Fibroblast of villous mesenchyme (primary cell): ENCODE results near the gene KIF3B. TPM values are rescaled to one million over a fixed set of nuclear protein-coding genes. Genes with fewer than 3 reads are reported as not detected.
A peak's percentile ranks its signal among the peaks of the same experiment; 100 is the strongest.
"Not testable (repeated sequence)": the region's sequence is repeated elsewhere in the genome, so short reads cannot be mapped to it uniquely, and the experiment has no call there.

ENCODE experiments used
- DNase-seq: peaks from one replicate; pipeline ENCODE4 v3.0.0-alpha.2; 2010; ENCODE audit warnings: low read depth
- H3K4me3 ChIP-seq: 2 replicates; pipeline ENCODE4 v1.5.1; 2011; ENCODE audit warnings: low read depth, mild to moderate bottlenecking, low read length
- total RNA-seq: library from RNA; depleted of rRNA; stranded (reverse); fragments of >200 nt; gene quantifications from 2 replicates; pipeline ENCODE4 v1.2.3, GENCODE V29; 2012
- TF ChIP-seq, protein P1 (sequence below): IDR thresholded peaks from 2 replicates; pipeline ENCODE4 v1.5.1; 2012; ENCODE audit warnings: low read depth, mild to moderate bottlenecking, low read length; ENCODE audit not compliant: insufficient read depth

The KIF3B gene
- total RNA-seq, 1 donor: 24.2 TPM

- TF ChIP-seq, protein P1, sequence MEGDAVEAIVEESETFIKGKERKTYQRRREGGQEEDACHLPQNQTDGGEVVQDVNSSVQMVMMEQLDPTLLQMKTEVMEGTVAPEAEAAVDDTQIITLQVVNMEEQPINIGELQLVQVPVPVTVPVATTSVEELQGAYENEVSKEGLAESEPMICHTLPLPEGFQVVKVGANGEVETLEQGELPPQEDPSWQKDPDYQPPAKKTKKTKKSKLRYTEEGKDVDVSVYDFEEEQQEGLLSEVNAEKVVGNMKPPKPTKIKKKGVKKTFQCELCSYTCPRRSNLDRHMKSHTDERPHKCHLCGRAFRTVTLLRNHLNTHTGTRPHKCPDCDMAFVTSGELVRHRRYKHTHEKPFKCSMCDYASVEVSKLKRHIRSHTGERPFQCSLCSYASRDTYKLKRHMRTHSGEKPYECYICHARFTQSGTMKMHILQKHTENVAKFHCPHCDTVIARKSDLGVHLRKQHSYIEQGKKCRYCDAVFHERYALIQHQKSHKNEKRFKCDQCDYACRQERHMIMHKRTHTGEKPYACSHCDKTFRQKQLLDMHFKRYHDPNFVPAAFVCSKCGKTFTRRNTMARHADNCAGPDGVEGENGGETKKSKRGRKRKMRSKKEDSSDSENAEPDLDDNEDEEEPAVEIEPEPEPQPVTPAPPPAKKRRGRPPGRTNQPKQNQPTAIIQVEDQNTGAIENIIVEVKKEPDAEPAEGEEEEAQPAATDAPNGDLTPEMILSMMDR: no peak
- peak; percentile 38 for DNase-seq
- no peak overlapping the region for H3K4me3 ChIP-seq
These were observed 91.5 kb downstream of the KIF3B start for GRCh38 chr20:32368925-32369324.

- DNase-seq: no peak
- H3K4me3 ChIP-seq: no peak overlapping the region
- TF ChIP-seq, protein P1: no peak
These were observed 93.4 kb downstream of the KIF3B start for GRCh38 chr20:32370897-32371296.

DNA sequence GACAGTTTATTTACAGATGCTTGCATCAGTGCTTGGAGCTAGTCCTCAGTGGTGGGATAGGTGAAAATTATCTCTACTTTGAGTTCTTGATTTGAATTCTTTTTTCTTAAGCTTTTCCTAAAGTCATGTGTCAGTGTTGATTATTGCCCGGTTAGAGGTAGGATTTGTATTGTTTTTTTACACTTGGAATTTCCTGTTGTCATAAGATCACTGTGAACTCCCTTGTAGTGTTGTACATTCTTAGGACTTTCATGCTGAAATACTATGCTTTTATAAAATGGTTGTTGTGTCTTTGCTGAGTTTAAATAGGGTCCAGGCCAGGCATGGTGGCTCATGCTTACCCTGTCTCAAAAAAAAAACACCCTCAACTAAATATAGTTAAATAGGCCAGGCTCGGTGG lies 101.0 kb downstream of the KIF3B start:
- TF ChIP-seq, protein P1: no peak
- H3K4me3 ChIP-seq: no peak overlapping the region
- DNase-seq: peak; percentile 53

- not testable (repeated sequence) for H3K4me3 ChIP-seq, DNase-seq
These were observed 102.6 kb downstream of the KIF3B start for GRCh38 chr20:32380037-32380436.

DNA sequence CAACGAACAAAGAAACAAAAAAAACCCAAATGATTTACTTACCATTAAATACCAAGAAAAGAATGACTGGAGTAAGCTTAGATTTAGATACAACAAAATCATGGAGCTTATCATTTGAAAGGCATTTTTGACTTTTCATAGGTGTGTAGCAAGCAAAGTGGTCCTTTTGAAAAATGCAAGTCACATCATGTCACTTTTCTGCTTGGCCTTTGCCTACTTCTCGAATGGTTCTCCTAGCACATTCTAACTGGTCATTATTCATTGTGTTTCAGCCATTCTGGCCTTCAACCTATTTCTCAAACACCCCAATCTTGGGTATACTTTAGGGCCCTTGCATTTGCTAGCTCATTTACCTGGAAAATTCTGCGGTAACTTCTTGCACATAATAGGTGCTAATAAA lies 103.3 kb downstream of the KIF3B start:
- H3K4me3 ChIP-seq: no peak overlapping the region
- TF ChIP-seq, protein P1: no peak
- no peak for DNase-seq

GRCh38 chr20:32382102-32382950 lies 104.9 kb downstream of the KIF3B start:
- no peak overlapping the region for H3K4me3 ChIP-seq
- TF ChIP-seq, protein P1: no peak
- no peak for DNase-seq

GRCh38 chr20:32383441-32383840 lies 106.0 kb downstream of the KIF3B start:
- not testable (repeated sequence) for H3K4me3 ChIP-seq, DNase-seq

Other genes with a start within 250 kb of the KIF3B start
- not detected in 2 replicates for gene HCK, start 225.4 kb upstream of the KIF3B start, total RNA-seq
- gene TM9SF4, start 167.9 kb upstream of the KIF3B start, total RNA-seq: 43.5 and 58.7 TPM in 2 replicates
- 3.9 and 4.3 TPM in 2 replicates for gene PLAGL2, start 69.9 kb upstream of the KIF3B start, total RNA-seq
- 43.2 and 50.1 TPM in 2 replicates for gene POFUT1, start 69.8 kb upstream of the KIF3B start, total RNA-seq
- 48.0 and 61.7 TPM in 2 replicates for gene ASXL1, start 80.7 kb downstream of the KIF3B start, total RNA-seq